Left colon (tissue), 2 donors: ENCODE measurements around the gene OSBPL5. TPM values are rescaled to one million over a fixed set of nuclear protein-coding genes. Genes with fewer than 3 reads are reported as not detected.
"Not testable (repeated sequence)": the region's sequence is repeated elsewhere in the genome, so short reads cannot be mapped to it uniquely, and the experiment has no call there.

Experiments
- ATAC-seq: fragments of 200-7000 bp; cut with Tn5 transposase; one replicate; pipeline ENCODE4 v1.9.1; 2020; ENCODE audit warnings: mild to moderate bottlenecking, moderate library complexity
- DNase-seq, 2 donors: peaks; one replicate each; pipeline ENCODE4 v3.0.0-alpha.2; 2020
- intact Hi-C, 2 donors: fragments of 100-400 bp; cut with DNase I in 1 of 2; cut with micrococcal nuclease in 1 of 2; formaldehyde crosslinking; loops; one replicate each; pipeline versions ENCODE4 v1.11.2 to v1.14.0; 2022; cut with DNase I, micrococcal nuclease
- total RNA-seq, 2 donors: library from RNA; stranded (reverse); fragmentation: NEBNext Ultra II Directional; extraction: Animal tissue kit (Norgen Biotek cat#: 25700); gene quantifications; one replicate each; pipeline ENCODE4 v1.2.1, GENCODE V29; 2021
- donor health status: DM: no; HTN: no; CAD: no.
- donor health status: DM: yes; HTN: yes; CAD: no.

The OSBPL5 gene
- total RNA-seq, 2 donors from 2014 or later = 36.8 to 48.7 TPM

DNA sequence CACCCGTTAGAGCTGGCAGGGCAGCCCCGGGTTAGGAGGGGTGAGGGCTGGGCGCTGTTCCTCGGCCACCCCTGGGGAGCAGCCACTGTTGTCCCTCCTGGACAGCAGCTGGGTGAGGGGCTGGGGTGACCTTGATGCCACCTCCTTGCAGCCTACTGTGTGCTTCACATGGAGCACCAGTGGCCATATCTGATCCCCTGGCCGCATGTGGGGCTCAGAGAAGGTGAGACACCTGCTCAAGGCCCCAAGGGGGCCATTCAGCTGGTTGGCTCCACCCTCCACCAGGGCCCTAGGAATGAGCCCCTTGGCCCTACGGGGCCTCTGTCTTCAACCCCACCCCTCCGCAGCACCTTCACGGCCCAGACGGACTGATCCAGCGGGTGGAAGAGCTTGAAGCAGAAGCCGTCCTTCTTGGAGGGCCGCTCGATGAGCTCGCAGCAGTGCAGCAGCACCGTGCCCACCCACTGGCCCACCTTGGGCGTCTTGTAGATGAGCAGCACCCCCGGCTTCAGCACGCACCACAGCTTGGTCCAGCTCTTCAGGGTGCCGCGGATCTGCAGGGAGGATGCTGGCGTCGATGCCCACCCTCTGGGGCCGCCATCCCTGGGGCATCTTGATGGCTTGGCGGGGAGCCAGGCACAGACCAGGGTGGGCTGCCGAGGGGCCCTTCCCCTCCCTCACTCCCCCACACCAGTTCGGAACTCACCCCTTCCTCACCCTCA is 44.9 kb downstream of the OSBPL5 start:
- ATAC-seq (no peak), DNase-seq (peak; percentile 6 to 22)
- intact Hi-C loops = no loop called here

DNA sequence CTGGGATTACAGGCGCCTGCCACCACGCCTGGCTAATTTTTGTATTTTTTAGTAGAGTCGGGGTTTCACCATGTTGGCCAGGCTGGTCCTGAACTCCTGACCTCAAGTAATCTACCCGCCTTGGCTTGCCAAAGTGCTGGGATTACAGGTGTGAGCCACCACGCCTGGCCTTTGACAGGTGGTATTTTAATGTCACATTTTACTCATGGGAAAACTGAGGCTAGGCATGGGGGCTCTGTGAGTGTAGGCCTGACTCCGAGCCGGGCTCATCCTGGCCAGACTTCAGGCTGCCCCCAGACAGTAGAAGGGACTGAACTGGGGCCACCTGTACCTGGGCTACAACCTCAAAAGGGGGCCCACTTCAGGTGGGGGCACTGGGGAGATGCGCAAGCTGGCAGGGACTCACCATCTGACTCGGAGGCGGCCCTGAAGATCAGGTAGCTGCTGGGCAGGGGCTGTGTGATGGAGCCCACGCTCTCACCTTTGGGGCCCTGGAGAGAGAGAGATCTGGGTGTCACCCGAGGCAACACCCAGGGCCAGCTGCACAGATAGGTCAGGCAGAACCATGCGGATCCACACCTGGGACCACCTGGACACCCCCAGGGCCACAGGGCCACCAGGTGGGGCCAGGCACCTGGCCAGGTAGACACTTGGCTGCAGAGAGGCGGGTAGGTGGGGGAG is 45.8 kb downstream of the OSBPL5 start:
- peak; percentile 2 to 24 for DNase-seq
- no peak for ATAC-seq
- intact Hi-C loops = loop anchor here in 1 of 2 donors (10.0 kb wide), 1 partner anchor 66 kb away; no protein-coding TSS in a partner anchor

DNA sequence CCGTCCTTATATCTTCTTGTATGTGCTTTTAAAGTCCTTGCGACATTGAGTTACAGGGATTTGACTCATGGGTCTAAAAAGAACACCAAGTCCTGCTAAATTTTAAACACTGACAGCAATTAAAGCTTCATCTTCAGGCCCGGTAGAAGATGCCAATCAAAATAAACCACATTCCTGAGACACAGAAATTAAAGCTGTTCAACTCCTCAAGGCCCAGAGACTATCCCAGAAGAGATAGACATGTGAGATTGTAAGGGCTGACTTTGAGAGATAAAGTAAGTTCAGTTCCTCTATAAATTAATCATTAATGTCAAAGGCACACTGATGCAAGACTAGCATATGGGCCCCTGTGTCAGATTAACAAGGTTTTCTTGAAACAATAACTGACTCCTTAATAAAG is 49.8 kb downstream of the OSBPL5 start:
- ATAC-seq (no peak), DNase-seq (no peak)
- intact Hi-C loops = loop anchor here in 1 of 2 donors (10.0 kb wide), 1 partner anchor 69 kb away; no protein-coding TSS in a partner anchor

DNA sequence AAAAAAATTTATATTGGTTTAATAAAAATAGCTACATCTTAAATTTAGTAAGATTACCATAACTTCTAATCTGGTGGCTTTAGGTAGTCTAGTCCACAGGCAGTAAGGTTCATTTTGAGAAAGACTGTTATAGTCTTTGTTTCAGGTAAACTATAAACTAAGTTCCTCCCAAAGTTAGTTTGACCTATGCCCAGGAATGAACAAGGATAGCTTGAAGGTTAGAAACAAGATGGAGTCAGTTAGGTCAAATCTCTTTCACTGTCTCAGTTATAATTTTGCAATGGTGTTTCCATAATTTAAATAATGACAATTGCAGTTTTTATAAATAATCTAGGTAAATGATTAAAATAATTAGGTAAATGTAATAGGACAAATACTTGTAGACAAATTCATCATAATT is 51.4 kb downstream of the OSBPL5 start:
- not testable (repeated sequence) for ATAC-seq, DNase-seq
- intact Hi-C loops = loop anchor here in 1 of 2 donors (5.0 to 10.0 kb wide), 2 partner anchors 71 to 104 kb away; partner anchors contain the start of gene MRGPRG

DNA sequence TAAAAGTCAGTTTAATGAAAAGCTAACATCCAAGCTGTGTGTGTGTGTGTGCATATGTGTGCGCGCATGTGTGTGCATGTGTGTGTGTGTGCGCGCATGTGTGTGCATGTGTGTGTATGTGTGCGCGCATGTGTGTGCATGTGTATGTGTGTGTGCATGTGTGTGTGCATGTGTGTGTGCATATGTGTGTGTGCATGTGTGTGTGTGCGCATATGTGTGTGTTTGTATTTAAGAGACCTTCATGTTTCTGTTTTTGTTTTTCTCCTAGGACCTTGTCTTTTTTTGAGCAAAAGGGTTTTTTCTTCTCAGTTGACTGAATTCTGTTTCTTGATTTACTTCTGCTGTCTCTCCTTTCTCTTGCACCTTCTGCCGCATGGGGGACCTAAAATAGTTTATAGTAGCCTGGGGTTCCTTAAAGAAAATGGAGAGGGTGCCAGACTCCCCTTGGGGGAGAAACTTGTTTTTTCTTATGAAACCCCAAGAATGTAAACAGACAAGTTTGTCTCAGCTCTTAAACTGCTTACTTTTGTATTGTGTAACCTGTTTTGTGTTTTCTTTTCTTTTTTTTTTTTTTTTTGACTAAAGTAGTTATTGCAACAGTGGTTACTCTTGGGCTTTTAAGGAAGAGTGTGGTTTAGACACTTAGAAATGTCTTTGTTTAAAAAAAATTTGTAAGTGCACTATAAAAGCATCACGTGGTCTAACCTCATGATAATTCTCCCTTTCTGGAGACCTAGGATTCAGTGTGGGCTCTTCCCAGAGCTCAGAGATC is 53.0 kb downstream of the OSBPL5 start:
- ATAC-seq (no peak), DNase-seq (peak in 1 of 2 donors; percentile 0)
- intact Hi-C loops = loop anchor here in 1 of 2 donors (5.0 to 10.0 kb wide), 2 partner anchors 73 to 105 kb away; partner anchors contain the start of gene MRGPRG

DNA sequence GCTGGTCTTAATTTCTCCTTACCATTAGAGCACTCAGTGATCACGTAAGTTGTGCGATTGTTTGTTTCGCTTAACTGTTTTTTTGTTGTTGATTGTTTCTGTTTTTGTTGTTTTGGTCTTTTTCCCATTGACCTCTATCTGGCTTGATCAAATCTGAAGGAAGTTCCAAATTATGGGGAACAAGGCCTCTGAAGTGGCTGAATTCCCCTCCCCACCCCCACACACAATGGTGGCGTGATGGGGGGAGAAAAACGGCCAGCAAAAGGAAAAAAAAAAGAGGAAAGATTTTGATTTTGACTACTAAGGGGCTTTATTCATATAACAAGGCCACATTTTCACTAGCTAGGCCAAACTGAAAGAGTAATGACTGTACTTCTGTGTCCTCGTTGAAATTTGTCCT is 53.6 kb downstream of the OSBPL5 start:
- DNase-seq = peak in 1 of 2 donors; percentile 17
- intact Hi-C loops = loop anchor here in 1 of 2 donors (5.0 to 10.0 kb wide), 2 partner anchors 73 to 106 kb away; partner anchors contain the start of gene MRGPRG
- ATAC-seq = no peak

DNA sequence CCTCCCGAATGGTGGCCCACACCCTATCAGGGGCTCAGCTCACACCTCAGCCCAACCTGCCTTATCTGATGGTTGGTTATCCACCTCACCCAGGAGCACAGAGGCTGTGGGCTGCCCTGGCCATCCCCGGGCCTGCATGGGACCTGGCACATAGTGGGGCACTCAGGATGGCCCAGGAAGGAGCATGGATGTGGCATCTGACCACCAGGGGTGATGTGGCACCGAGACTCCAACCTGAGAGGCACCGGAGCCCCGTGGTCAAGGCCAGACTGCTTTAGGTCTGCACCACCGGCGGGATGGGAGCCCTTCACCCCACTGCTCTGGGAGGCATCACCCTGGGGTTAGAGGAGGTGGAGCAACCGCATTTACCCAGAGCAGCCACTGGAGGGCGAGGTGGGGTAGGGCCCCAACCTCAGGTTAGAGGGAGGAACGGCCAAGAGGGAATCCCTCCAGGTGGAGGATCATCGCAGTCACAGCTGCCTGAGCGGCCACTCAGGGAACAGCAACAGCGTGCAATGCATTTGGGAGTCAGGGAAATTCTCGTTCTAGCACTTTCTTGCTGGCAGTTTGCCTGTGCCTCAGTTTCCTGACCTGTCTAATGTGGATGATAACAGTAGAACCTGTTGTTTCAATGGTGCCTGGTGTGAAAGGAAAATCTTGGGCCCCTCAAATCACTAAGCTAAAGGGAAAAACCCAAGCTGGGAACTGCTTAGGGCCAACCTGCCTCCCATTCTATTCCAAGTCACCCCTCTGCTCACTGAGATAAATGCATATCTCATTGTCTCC is 55.0 kb downstream of the OSBPL5 start:
- intact Hi-C loops = loop anchor here in 1 of 2 donors (5.0 to 10.0 kb wide), 2 partner anchors 75 to 107 kb away; partner anchors contain the start of gene MRGPRG
- ATAC-seq (peak; percentile 88), DNase-seq (peak; percentile 37 to 56)

DNA sequence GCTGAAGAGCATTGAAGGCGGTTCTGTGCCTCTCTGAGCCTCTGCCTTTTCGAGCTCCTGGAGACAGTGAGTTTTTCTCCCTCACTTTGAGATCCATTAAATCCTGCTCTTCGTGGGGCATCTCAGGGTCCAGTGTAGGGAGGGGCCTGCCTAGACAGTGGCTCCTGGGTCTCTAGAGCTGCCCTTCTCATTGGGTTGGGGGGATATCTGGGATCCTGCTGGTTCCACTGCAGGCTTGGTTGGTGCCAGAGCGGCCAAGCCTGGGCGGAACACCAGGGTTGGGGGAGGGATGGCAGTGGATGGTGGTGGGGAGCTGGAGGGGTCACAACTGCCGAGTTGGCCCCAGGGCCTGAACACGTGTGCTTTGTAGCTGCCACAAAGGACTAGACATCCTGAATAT is 55.7 kb downstream of the OSBPL5 start:
- intact Hi-C loops = no loop called here
- DNase-seq (peak in 1 of 2 donors; percentile 2), ATAC-seq (no peak)

DNA sequence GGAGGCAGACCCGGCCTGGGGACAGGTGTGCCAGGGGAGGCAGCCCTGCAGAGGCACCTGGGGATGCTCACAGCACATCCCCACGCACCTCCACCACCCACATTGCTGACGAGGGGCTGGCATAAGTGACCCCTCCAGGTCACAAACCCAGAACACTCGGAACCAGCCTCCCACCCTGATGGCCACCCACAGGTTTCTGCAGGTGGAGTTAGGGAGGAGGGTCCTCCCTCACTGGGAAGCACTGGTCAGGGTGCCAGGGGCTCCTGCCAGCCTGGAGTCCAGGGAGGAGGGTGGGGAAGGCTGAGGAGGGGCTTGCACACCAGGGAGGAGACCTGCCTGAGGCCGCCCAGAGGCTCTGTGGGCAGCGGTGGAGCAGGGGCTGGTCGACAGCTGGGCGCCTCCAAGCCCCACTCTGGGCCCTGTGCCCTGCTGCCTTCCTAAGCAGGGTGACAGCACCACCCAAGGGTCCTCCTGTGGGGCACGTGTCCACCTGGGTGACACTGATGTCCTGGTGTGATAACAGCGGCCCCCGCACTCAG is 56.9 kb downstream of the OSBPL5 start:
- DNase-seq (peak in 1 of 2 donors; percentile 1), ATAC-seq (no peak)
- intact Hi-C loops = no loop called here

DNA sequence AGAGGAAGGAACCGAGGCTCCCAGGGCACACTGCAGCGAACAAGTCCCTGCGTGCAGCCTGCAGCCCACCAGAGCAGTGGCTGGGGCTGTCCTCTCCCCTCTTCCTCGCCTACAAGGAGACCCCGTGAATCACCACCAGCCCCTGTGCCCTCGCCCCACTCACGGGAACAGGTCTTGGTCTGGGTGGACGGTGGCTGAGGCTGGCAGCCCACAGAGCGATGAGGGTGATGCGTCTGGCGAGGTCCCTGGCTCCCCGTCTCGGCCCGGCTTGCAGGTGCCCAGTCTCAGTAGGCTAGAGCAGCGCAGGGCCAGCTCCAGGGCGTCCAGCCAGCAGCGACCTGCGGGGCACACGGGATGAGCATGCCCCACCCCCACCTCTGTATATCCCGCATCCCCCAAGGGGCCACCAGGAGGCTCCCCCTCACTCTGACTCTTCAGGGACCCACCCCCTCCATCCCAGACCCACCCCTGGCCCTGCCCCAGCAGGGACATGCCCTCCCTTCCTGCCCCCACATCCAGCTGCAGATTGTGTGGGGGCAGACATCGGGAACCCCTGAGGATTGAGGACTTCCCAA is 57.4 kb downstream of the OSBPL5 start:
- ATAC-seq (no peak), DNase-seq (peak in 1 of 2 donors; percentile 2)
- intact Hi-C loops = no loop called here

DNA sequence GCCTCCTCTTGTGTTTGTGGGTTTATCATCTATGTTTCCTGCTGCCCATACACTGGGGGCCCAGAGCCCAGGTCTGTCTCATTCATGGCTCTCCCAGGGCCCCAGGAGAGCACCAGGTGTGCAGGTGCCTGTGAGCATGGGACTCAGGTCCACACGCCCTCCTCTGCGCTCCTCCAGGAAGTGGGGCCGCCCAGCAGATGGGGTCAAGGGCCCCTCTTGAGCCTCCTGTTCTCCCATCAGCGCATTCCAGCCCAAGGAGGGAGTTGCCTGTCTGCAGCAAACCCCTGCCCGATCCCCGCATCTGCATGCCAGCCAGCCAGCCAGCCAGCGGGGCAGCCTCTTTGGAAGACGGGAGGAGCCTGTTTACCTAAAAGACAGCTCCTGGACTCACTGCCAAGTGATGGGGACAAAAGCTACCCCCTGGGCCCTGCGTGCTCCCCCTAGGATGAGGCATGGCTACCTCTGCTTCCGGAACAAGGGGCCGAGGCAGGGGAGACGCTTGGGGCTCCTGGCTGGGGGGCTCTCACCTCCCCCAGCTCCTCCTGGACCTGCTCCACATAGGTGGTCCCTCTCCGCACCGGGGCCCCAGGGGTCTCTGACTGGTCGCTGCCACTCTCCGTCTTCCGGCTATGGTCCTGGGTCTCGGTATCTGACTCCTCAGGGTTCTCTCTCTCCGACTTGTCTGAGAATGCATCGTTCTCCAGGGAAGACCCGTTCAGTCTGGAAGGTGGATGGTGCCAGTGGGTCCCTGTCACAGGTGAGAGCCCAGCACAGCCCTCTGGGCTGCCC is 58.2 kb downstream of the OSBPL5 start:
- DNase-seq (no peak), ATAC-seq (no peak)
- intact Hi-C loops = no loop called here

DNA sequence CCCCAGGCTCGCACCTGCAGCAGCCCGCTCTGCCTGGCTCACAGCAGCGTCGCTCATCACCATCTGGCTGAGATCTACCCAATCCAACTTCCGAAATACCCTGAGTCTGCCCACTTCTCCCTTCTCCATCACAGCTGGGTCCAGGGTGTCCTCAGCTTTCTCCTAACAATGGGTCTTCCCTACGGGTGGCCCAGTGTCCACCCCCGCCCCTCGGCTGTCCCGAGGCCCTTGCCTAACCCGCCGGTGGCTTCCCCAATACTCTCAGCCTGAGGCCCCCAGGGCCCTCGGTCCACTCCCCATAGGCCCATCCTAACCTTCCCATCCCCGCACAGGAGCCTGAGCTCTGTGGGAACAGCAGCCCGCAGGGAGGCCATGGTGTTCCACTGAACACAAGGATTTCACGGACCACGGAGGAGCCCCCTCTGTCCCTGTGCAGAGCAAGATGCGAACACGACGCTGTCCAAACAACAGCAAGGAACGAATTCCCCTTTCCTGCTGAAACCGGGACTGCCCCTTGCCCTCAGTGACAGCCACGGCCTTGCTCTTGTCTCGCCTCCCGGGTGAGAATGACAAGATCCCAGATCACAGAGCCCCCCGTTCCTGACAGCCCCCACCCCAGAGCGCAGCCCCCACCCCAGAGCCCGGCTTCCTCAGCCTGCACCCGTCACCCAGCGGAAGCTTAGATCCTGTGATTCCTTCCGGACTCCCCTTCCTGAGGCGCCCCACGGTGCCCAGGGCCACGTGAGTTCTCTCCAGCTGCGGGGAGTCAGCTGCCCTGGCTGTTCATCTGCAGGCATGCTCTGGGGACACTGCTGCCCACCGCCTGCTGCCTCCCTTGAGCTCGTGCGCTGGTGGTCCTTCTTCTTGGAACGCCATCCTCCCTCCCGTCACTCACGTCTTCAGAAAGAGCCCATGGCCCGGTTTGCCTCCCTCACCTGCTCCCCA is 59.0 kb downstream of the OSBPL5 start:
- intact Hi-C loops = no loop called here
- DNase-seq (no peak), ATAC-seq (no peak)

DNA sequence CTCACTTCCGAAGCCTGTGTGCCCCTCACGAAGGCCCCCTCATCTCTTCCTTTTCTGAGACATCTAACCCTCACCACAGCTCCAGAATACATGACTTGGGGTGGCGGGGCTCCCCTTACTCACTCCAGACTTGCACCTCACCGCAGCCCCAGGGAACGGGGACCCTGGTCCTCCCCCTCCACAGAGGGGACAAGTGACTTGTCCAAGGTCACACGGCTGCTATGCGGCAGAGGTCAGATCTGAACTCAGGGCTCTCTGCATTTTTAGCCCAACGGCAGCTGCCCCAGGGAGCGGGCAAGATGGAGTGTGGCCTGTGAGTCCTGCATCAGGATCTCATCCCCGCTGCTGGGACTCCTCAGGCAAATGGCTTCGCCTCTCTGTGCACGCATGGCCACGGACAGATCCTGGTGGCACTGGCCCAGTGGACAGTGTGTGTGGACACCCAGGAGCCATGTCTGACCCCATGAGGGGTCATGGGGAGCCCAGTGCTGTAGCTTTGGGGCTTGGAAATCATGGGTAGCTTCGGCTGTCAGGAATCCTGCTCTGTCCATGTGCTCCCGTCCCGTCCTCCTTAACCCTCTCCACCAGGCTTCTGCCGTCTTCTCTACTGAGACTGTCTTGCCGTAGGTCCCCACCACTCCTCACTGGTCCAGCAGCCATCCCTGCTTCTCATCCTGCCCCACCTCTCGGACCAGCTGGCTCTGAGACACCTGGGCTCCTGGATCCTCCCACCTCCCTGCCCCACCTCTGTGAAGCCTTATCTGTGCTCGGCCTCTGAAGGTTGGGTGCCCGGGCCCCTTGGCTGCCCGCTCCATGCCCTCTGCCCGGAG is 59.9 kb downstream of the OSBPL5 start:
- ATAC-seq = no peak
- intact Hi-C loops = no loop called here
- DNase-seq = no peak

DNA sequence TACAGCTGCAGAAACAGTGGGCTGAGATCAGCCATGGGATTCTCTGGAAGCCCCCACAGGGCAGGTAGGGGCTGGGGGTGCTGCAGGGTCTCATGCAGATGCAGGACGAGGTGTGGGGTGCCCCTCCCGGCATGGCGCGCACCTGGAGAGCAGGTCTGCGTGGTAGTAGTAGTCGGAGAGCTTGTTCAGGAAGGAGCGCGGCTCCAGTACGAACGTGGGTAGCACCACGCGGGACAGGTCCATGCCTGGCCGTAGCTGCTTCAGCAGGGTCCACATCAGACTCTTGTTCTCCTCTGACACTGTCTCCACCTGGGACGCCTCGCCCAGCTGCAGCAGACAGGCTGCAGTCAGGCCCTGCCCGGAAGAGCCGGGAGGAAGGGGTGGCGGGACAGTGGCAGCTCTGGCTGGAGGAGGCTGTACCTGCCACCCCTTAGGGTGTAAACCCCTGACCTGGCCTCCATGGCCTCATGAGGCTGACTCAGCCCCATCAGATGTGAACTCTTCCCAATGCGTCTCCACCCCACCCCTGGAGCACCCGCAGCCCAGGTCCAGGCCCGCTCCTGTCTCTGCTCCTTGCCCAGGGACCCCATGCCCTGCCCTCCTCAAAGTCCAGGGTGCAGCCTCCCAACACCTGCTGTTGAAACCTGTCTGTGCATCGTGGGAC is 60.9 kb downstream of the OSBPL5 start:
- ATAC-seq = no peak
- intact Hi-C loops = no loop called here
- DNase-seq = no peak

DNA sequence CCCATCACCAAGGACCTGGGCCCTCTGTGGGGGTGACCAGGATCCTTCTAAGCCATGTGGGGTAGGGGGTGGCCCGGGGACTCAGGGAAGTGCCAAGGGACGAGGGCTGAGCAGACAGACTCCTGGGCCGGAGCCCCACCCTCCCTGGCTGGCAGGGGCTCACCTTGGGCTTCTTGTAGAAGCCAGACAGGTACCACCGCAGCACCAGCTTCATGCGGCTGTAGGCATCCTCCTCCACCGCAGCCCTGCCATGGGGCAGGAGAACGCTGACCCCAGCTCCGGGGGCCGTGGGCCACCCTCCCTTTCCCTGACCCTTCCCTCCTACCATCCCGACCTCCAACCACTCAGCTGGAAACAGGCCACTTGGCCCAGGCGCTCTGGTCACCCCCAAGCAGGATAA is 62.0 kb downstream of the OSBPL5 start:
- ATAC-seq (no peak), DNase-seq (no peak)
- intact Hi-C loops = no loop called here
